ENCODE measurements around the gene ZNF324.

Gene ZNF324

GRCh38 chr19:58482372-58482771 lies 15.5 kb downstream of the ZNF324 start:
- no peak for TF ChIP-seq POLR2AphosphoS5 (IDR thresholded peaks at IDR 0.05; ENCODE audit: low read depth, low read length)

GRCh38 chr19:58483776-58484175 lies 16.9 kb downstream of the ZNF324 start:
- TF ChIP-seq TAF1 (IDR thresholded peaks at IDR 0.05; ENCODE audit: borderline replicate concordance, insufficient read depth, low read length): no peak
- no peak for TF ChIP-seq REST (IDR thresholded peaks at IDR 0.05; ENCODE audit: insufficient read depth in 1 of 2, low read depth in 2 of 2, low read length in 2 of 2)
- no peak for TF ChIP-seq POLR2AphosphoS5 (IDR thresholded peaks at IDR 0.05; ENCODE audit: low read depth, low read length)
- no peak for TF ChIP-seq SIN3A (IDR thresholded peaks at IDR 0.05; ENCODE audit: borderline replicate concordance, insufficient read depth, low read length)
- TF ChIP-seq FOXP2 (optimal IDR thresholded peaks at IDR 0.05; ENCODE audit: borderline replicate concordance, extremely low read depth, extremely low read length, insufficient read depth): no peak

- TF ChIP-seq SIN3A (IDR thresholded peaks at IDR 0.05; ENCODE audit: borderline replicate concordance, insufficient read depth, low read length) (no peak), REST (IDR thresholded peaks at IDR 0.05; ENCODE audit: insufficient read depth in 1 of 2, low read depth in 2 of 2, low read length in 2 of 2) (no peak), TAF1 (IDR thresholded peaks at IDR 0.05; ENCODE audit: borderline replicate concordance, insufficient read depth, low read length) (no peak), FOXP2 (optimal IDR thresholded peaks at IDR 0.05; ENCODE audit: borderline replicate concordance, extremely low read depth, extremely low read length, insufficient read depth) (no peak), POLR2AphosphoS5 (IDR thresholded peaks at IDR 0.05; ENCODE audit: low read depth, low read length) (no peak)
These were observed 24.5 kb downstream of the ZNF324 start for GRCh38 chr19:58491393-58491792.

- TF ChIP-seq FOXP2 (optimal IDR thresholded peaks at IDR 0.05; ENCODE audit: borderline replicate concordance, extremely low read depth, extremely low read length, insufficient read depth) (no peak), TAF1 (IDR thresholded peaks at IDR 0.05; ENCODE audit: borderline replicate concordance, insufficient read depth, low read length) (no peak), SIN3A (IDR thresholded peaks at IDR 0.05; ENCODE audit: borderline replicate concordance, insufficient read depth, low read length) (no peak), REST (IDR thresholded peaks at IDR 0.05; ENCODE audit: insufficient read depth in 1 of 2, low read depth in 2 of 2, low read length in 2 of 2) (no peak), POLR2AphosphoS5 (IDR thresholded peaks at IDR 0.05; ENCODE audit: low read depth, low read length) (no peak)
These were observed 25.4 kb downstream of the ZNF324 start for GRCh38 chr19:58492265-58492664.

DNA sequence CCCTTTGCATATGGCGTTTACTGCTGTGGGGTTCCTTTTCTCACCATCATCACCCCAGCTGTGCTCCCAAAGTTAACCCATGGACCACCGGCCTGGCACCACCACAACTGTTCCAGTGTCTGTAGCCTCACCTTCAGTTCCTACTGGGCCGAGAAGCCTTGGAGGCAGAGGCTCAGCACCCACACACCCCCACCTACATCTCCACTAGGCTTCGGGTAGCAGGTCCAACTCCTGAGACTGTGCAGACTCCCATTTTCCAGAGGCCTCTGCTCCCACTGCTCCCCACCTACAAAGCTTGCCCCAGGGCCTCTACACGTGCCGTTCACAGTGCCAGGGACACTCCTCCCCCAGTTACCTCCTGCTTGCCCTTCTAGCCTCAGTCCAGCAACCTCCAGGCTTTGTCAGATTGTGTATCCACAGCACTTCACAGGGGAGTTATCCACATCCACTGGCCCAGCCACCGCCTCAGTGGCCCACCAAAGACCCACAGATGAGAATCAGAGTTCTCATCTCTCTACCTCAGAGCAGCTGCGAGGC lies 30.8 kb downstream of the ZNF324 start:
- TF ChIP-seq SIN3A (IDR thresholded peaks at IDR 0.05; ENCODE audit: borderline replicate concordance, insufficient read depth, low read length) (no peak), POLR2AphosphoS5 (IDR thresholded peaks at IDR 0.05; ENCODE audit: low read depth, low read length) (no peak), REST (IDR thresholded peaks at IDR 0.05; ENCODE audit: insufficient read depth in 1 of 2, low read depth in 2 of 2, low read length in 2 of 2) (no peak), TAF1 (IDR thresholded peaks at IDR 0.05; ENCODE audit: borderline replicate concordance, insufficient read depth, low read length) (no peak), FOXP2 (optimal IDR thresholded peaks at IDR 0.05; ENCODE audit: borderline replicate concordance, extremely low read depth, extremely low read length, insufficient read depth) (no peak)
